ENCODE results near the gene ANKRD28. TPM values are rescaled to one million over a fixed set of nuclear protein-coding genes. Genes with fewer than 3 reads are reported as not detected.

ANKRD28 gene
- total RNA-seq, 1 donor from 2014 or later = 50.3 TPM

DNA sequence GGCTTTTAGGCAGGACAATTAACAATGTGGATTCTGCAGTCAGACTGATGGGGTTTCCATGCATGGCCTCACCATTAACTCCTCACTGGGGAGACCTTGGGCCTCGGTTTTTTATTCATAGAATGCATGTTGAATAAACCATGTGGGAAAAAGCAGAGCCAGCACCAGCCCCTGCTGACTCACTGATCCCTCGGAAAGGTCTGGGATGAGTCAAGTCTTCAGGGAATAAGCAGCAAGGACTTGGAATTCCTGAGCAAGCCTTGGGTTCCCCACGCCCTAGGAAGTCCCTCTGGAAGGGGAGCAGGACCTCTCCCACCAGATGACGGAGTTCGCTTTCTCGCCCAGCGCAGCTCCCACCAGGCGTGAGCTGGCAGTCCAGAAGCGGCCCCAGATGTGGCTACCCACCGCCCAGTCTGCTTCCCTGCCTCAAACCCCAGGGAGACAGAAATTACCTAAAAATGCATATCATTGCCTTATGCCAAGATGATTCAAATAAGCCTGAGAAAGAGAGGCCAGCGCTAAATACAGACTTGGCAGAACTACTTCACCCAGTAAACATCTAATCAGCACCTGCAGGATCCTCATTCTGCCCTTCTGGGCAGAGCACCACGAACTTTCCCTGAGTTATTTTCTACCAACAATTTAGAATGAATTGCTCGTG is 150.8 kb downstream of the ANKRD28 start:
- ATAC-seq (no peak), DNase-seq (no peak)
- Histone ChIP-seq H3K4me1 (peaks cover 18% of the 10 kb centered on the region), H3K36me3 (peaks cover 11% of the 10 kb centered on the region), H3K27me3 (no peaks in the 10 kb centered on the region), H3K27ac (peak overlapping the region; percentile 58), H3K4me3 (no peak overlapping the region), H3K9me3 (no peaks in the 10 kb centered on the region)
- intact Hi-C loops (cut with DNase I) = no loop called here
- TF ChIP-seq, protein P1, sequence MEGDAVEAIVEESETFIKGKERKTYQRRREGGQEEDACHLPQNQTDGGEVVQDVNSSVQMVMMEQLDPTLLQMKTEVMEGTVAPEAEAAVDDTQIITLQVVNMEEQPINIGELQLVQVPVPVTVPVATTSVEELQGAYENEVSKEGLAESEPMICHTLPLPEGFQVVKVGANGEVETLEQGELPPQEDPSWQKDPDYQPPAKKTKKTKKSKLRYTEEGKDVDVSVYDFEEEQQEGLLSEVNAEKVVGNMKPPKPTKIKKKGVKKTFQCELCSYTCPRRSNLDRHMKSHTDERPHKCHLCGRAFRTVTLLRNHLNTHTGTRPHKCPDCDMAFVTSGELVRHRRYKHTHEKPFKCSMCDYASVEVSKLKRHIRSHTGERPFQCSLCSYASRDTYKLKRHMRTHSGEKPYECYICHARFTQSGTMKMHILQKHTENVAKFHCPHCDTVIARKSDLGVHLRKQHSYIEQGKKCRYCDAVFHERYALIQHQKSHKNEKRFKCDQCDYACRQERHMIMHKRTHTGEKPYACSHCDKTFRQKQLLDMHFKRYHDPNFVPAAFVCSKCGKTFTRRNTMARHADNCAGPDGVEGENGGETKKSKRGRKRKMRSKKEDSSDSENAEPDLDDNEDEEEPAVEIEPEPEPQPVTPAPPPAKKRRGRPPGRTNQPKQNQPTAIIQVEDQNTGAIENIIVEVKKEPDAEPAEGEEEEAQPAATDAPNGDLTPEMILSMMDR (IDR thresholded peaks at IDR 0.05) = no peak

- Histone ChIP-seq H3K27me3 (no peaks in the 10 kb centered on the region), H3K9me3 (no peaks in the 10 kb centered on the region), H3K27ac (no peak overlapping the region), H3K36me3 (peaks cover 11% of the 10 kb centered on the region), H3K4me3 (no peak overlapping the region), H3K4me1 (peaks cover 18% of the 10 kb centered on the region)
- DNase-seq (no peak), ATAC-seq (no peak)
- TF ChIP-seq, protein P1 (IDR thresholded peaks at IDR 0.05) = no peak
- intact Hi-C loops (cut with DNase I) = no loop called here
These were observed 151.9 kb downstream of the ANKRD28 start for GRCh38 chr3:15645740-15646501.

DNA sequence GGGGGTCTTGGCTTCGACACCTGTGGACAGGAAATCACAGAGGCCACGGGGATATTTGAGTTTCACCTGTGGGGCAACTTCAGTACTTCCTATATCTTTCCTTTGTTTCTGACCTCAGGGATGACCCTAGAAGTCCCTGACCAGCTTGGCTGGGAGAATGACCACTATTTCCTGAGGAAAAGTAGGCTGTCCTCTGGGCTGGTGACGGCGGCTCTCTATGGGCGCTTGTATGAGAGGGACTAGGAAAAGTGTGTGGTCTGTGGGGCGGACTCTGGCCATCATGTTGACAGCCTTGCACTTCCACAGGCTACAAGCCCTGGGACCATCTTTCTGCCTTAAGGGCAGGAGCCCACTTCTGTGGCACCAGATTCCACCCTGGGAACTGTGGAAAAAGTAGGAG is 152.5 kb downstream of the ANKRD28 start:
- DNase-seq (no peak), ATAC-seq (no peak)
- Histone ChIP-seq H3K27me3 (no peaks in the 10 kb centered on the region), H3K4me3 (no peak overlapping the region), H3K9me3 (no peaks in the 10 kb centered on the region), H3K4me1 (peaks cover 18% of the 10 kb centered on the region), H3K36me3 (peaks cover 11% of the 10 kb centered on the region), H3K27ac (no peak overlapping the region)
- intact Hi-C loops (cut with DNase I) = no loop called here
- TF ChIP-seq, protein P1 (IDR thresholded peaks at IDR 0.05) = no peak

GRCh38 chr3:15638891-15639262 is 158.9 kb downstream of the ANKRD28 start:
- Histone ChIP-seq H3K4me1 (peaks cover 28% of the 10 kb centered on the region), H3K4me3 (no peak overlapping the region), H3K27ac (no peak overlapping the region), H3K9me3 (no peaks in the 10 kb centered on the region), H3K36me3 (no peaks in the 10 kb centered on the region), H3K27me3 (no peaks in the 10 kb centered on the region)
- intact Hi-C loops (cut with DNase I) = no loop called here
- TF ChIP-seq, protein P1 (IDR thresholded peaks at IDR 0.05) = no peak
- ATAC-seq (no peak), DNase-seq (no peak)

DNA sequence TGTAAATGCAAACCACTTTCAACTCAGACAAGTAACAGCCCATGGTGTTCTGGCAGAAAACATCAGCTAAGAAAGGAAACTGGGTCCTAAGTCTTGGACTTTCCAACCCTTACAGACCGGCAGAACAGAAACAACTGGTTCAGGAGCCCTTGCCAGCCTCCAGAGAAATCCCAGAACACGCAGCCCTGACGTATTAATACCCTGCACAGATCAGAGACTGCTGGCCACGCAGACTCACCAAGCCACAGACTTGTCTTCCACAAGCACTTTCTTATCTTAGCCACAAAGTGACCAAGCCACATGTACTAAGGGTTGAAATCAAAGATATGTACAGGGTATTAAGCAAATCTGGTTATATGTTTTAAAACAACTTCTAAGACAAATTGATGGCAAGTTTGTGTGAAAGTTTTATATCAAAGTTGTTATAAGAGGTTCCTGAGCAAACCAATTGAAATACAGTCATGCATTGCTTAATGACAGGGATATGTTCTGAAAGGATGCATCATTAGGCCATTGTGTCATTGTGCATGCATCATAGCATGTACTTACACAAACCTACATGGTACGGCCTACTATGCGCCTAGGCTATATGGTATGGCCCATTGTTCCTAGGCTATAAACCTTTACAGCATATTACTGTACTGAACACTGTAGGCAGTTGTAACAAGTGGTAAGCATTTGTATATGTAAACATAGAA is 159.4 kb downstream of the ANKRD28 start:
- DNase-seq (no peak), ATAC-seq (no peak)
- intact Hi-C loops (cut with DNase I) = no loop called here
- TF ChIP-seq, protein P1 (IDR thresholded peaks at IDR 0.05) = no peak
- Histone ChIP-seq H3K4me3 (no peak overlapping the region), H3K27me3 (no peaks in the 10 kb centered on the region), H3K4me1 (peaks cover 30% of the 10 kb centered on the region), H3K27ac (no peak overlapping the region), H3K36me3 (no peaks in the 10 kb centered on the region), H3K9me3 (no peaks in the 10 kb centered on the region)
